Fibroblast of gingiva (primary cell): ENCODE measurements around the gene MAN1B1.

Source experiments
- DNase-seq: peaks from one replicate; pipeline ENCODE4 v3.0.0-alpha.2; 2011; ENCODE audit warnings: low read depth

The MAN1B1 gene

DNA sequence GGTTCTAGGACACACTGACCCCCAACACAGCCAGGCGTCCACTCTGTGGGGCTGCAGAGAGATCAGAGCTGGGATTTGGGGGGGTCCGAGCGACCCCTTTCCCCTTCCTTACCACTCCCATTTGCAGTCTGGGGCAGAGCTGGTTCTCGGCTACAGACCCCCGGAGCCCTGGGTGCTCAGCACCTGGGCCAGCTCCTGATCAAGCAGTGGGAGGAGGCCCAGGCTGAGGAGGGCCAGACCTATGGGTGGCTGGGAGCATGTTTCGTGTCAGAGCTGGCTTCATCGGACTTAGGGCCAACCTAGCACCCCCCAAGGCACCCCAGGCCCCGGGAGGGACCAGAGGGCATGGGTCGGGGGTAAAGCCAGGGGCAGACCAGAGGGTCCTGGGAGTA, 59.7 kb downstream of the MAN1B1 start:
- no peak for DNase-seq

DNA sequence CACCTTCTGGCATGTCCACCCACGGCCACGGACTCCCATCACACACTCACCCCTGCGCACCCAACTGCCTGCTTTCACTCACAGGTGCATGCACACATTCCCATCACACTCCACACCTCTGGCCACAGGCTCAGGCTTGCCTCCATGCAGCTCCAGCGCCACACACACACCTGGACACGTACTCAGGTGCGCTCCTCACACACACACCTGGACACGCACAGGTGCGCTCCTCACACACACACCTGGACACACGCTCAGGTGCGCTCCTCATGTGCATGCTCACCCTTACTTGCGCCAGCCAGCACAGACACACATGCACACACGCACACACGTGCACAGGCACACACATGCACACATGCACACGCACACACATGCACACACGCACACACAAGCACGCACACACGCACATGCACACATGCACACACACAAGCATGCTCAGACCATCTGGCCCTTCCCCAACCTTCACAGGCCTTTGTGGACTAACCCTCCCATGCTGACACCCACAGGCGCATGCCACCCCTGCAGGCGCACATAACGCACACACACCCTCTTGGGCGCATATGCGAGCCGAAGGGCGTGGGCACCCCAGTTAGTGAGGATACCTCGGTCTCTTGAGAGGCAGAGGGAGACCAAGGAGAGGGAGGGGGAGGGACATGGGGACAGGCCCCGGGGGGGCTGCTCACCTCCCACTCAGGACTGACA, 60.5 kb downstream of the MAN1B1 start:
- DNase-seq, result no peak

DNA sequence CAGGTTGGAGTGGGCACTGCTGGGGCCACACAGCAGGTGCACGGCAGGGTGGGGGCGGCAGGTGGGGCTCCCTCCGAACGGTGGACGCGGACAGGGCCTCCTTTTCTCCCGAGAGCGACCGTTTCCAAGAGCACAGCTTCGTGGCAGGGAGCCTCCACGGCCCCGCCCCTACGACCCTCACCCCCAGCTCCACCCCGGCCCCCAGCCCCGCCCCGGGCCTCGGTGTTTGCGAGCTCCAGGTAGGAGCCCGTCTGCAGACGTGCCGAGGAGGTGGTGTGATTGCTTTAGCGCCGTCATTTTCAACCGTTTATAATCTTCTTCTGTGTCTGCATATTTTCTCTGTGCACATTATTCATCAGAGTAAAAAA, 61.0 kb downstream of the MAN1B1 start:
- DNase-seq, result no peak

DNA sequence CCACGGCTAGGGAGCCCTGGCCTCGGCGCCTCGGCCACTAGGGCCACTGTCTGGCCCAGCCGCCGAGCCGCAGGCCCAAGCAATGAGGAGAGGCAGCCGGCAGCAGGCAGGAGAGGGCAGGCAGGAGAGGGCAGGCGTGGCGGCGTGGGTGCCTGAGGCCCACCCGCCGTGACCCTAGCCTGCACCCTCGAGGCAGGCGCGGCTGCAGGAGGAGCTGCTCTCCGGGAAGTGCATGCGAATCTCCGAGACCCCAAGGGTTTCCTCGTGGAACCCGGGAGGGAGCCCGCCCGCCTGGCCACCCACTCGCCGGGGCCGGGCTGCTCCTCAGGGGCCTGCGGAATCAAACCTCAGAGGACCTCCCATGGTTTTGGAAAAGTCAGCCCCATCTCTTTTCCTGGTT, 61.5 kb downstream of the MAN1B1 start:
- no peak for DNase-seq

DNA sequence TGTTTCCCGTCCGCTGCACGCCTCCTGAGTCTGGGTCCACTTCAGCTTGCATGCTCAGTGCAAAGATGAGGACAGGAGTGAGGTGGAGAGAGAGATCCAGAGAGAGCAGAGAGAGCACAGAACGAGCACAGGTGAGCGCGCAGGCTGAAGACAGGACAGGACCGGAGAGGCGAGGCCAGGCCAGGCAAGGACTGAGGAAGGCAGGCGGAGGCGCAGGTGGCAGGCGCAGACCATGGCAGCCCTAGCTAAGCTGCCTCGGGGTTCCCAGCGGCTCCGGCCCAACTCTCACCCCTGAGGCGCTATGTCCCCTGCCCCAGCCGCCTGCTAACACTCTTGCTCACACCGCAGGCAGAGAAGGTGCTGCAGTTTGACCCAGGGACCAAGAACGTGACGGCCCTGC, 61.9 kb downstream of the MAN1B1 start:
- no peak for DNase-seq

DNA sequence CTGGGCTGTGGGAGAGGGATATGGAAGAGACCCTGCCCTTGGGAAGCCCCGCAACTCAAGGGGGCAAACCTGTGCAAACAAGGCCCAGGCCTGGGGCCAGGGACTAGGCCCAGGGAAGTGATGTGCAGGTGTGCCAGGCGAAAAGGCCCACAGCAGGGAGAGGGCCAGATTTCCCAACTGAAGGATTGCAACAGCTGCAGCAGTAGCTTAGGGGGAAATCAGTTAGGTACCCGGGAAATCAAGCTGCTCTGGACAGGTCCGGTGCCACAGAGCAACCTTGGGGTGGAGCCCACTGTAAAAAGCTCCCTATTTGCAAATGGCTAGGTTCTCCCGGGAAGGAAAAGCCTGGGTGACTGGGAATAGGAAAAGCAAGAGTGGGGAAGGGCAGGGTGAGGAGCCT, 62.6 kb downstream of the MAN1B1 start:
- no peak for DNase-seq

DNA sequence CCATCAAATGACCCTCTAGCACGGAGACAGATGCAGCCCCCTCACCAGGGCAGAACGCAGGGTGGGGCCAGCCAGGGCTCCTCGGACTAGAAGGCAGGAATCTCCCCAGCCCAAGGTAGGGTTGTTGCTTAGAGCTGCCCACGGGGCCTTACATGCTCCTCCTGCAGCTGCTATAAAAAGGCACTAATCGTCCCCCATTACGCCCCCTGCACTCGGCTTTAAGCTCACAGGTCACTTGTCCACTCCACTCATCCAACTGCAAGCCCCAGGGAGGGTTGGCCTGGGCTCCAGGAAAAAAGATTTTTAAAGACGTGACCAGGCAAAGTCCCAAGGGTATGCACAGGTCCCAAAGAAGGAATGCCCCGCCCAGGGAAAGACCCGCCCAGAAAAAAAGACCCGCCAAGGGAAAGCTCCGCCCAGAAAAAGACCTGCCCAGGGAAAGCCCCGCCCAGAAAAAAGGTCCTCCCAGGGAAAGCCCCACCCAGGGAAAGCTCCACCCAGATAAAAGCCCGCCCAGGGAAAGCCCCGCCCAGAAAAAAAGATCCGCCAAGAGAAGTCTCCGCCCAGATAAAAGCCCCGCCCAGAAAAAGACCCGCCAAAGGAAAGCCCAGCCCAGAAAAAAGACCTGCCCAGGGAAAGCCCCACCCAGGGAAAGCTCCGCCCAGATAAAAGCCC, 63.3 kb downstream of the MAN1B1 start:
- DNase-seq, result no peak

DNA sequence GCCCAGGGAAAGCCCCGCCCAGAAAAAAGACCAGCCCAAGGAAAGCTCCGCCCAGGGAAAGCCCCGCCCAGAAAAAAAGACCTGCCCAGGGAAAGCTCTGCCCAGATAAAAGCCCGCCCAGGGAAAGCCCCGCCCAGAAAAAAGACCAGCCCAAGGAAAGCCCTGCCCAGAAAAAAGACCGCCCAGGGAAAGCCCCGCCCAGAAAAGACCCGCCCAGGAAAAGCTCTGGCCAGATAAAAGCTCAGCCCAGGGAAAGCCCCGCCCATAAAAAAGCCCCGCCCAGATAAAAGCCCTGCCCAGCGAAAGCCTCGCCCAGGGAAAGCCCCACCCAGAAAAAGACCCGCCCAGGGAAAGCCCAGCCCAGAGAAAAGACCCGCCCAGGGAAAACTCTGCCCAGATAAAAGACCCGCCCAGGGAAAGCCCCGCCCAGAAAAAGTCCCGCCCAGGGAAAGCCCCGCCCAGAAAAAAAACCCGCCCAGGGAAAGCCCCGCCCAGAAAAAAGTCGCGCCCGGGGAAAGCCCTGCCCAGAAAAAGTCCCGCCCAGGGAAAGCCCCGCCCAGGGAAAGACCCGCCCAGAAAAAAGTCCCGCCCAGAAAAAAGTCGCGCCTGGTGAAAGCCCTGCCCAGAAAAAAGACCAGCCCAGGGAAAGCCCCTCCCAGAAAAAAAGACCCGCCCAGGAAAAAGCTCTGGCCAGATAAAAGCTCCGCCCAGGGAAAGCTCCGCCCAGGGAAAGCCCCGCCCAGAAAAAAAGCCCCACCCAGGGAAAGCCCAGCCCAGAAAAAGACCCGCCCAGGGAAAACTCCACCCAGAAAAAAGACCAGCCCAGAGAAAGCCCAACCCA, 64.1 kb downstream of the MAN1B1 start:
- no peak for DNase-seq

DNA sequence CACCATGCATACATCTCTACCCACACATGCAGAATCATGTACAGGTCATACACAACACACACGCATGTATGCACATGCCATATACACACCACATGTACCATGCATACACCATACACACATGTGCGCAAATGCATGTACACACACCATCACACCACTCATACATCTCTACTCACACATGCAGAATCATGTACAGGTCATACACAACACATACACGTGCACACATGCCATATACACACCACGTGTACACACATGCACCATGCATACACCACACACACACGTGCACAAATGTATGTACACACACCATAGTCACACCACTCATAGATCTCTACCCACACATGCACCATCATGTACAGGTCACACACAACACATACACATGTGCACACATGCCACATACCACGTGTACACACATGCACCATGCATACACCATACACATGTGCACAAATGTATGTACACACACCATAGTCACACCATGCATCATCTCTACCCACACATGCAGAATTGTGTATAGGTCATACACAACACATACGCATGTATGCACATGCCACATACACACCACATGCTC, 66.1 kb downstream of the MAN1B1 start:
- no peak for DNase-seq

DNA sequence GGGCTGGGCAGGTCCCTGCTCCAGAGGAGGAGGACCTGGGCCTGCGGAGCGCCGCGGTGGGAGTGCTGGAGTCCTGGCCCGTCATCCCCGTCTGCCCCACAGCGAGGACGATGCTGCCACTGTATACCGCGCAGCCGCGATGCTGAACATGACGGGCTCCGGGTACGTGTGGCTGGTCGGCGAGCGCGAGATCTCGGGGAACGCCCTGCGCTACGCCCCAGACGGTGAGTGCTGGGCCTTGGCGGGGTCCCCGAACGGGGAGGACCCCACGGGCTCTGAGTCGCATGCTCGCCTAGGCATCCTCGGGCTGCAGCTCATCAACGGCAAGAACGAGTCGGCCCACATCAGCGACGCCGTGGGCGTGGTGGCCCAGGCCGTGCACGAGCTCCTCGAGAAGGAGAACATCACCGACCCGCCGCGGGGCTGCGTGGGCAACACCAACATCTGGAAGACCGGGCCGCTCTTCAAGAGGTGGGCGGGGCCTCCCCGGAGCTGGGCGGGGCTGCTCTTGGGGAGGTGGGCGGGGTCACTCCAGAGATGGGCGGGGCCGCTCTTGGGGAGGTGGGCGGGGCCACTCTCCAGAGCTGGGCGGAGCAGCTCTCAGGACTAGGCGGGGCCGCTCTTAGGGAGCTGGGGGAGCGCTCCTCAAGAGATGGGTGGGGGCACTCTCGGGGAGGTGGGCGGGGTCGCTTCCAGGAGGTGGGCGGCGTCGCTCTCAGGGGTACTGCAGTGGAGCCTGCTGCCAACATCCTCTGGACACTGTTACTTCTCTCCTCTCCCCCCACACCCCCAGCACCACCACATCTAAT, 70.0 kb downstream of the MAN1B1 start:
- no peak for DNase-seq

DNA sequence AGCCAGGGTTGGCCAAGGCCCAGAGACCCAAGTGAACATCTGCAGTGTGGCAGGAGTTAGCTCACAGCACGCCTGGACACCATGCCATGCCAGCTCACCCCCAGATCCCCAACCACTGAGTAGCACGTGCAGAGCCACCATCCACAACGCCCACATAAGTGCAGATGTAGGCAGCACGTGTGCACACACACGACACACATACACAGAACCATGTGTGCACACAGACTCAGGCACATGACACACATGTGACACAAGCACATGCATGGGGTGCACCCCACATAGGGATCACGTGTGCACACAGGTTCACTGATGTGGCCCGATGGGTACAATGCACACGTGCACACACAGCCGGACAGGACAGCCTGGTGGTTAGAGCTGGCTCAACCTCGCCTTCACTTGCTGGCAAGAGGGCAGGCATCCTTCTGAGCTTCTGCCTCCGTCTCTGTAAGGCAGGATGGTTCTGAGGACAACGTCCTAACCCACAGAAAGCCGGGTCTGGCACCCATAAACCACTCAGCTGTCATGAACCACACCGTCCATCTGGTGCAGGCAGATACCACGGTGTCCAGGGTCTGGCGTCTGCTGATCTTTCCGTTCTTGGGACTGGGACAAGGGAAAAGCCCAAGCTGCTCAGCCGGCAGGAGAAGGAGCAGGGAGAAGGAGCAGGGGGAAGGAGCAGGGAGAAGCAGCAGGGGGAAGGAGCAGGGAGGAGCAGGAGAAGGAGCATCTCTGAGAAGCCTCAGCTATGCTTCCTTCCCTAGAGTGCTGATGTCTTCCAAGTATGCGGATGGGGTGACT, 71.0 kb downstream of the MAN1B1 start:
- no peak for DNase-seq

DNA sequence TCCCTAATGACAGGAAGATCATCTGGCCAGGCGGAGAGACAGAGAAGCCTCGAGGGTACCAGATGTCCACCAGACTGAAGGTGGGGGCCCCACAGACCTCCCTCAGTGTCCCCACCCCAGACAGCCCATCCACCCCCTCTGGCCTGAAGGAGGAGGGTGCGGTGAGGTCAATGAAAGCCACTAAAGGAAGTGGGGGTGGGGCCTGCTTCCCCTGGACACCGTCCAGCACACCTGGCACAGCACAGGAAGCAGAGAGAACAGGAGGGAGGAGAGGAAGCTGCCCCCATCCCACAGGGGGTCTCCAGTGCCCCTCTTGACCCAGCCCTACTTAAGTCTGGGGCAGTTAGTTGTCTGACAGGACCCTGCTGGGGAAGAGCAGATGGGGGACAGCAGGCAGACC, 71.8 kb downstream of the MAN1B1 start:
- no peak for DNase-seq
